Subcutaneous adipose tissue (tissue), 4 donors: ENCODE measurements around the gene MRPL4. TPM values are rescaled to one million over a fixed set of nuclear protein-coding genes. Genes with fewer than 3 reads are reported as not detected.

Source experiments
- total RNA-seq, 4 donors: library from RNA; depleted of rRNA; stranded (reverse); fragments of >200 nt; gene quantifications; one replicate each; pipeline ENCODE4 v1.1.0, GENCODE V29; 2016
- TF ChIP-seq, protein P1 (sequence below): fragments of 450-650 bp; IDR thresholded peaks from one replicate; pipeline ENCODE4 v1.5.1; 2016; ENCODE audit warnings: low read depth, mild to moderate bottlenecking, control low read depth, antibody characterized with exemption, moderate library complexity

MRPL4 gene
- 10 to 100 TPM; 30.6 to 60.8 (median 31.0) TPM for total RNA-seq

- TF ChIP-seq, protein P1, sequence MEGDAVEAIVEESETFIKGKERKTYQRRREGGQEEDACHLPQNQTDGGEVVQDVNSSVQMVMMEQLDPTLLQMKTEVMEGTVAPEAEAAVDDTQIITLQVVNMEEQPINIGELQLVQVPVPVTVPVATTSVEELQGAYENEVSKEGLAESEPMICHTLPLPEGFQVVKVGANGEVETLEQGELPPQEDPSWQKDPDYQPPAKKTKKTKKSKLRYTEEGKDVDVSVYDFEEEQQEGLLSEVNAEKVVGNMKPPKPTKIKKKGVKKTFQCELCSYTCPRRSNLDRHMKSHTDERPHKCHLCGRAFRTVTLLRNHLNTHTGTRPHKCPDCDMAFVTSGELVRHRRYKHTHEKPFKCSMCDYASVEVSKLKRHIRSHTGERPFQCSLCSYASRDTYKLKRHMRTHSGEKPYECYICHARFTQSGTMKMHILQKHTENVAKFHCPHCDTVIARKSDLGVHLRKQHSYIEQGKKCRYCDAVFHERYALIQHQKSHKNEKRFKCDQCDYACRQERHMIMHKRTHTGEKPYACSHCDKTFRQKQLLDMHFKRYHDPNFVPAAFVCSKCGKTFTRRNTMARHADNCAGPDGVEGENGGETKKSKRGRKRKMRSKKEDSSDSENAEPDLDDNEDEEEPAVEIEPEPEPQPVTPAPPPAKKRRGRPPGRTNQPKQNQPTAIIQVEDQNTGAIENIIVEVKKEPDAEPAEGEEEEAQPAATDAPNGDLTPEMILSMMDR: no peak
Measured at GRCh38 chr19:10251792-10252694, at the start of gene MRPL4. Gene MRPL4, plus strand, starts transcription at chr19:10252214. Its CDS starts 40 bp downstream, at chr19:10252254.

DNA sequence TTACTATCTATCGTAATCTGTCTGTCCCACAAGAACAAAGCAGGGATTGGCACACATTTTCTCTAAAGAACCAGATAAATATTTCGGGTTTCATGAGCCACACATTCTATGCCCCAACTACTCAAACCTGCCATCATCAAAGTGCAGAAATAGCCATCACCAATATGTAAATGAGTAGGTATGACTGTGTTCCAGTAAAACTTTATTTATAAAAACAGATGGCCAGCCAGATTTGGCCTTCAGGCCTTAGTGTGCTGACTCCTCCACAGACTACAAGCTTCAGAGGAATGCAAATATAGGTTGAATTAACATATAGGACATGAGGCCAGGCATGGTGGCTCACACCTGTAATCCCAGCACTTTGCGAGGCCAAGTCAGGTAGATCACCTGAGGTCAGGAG is 48.3 kb upstream of the MRPL4 start:
- TF ChIP-seq, protein P1: no peak

DNA sequence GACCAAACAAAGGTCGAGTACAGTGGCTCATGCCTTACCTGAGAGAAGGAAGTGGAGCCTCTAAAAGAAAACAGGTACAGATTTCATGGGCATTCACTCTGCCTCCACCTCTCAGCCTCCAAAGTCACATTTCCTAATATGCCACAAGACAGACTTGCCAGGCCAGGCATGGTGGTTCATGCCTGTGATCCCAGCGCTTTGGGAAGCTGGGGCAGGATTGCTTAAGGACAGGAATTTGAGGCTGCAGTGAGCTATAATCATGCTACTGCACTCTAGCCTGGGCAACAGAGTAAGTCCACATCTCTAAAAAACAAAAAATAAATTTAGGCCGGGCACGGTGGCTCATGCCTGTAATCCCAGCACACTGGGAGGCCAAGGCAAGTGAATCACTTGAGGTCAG is 46.4 kb upstream of the MRPL4 start:
- TF ChIP-seq, protein P1: no peak

DNA sequence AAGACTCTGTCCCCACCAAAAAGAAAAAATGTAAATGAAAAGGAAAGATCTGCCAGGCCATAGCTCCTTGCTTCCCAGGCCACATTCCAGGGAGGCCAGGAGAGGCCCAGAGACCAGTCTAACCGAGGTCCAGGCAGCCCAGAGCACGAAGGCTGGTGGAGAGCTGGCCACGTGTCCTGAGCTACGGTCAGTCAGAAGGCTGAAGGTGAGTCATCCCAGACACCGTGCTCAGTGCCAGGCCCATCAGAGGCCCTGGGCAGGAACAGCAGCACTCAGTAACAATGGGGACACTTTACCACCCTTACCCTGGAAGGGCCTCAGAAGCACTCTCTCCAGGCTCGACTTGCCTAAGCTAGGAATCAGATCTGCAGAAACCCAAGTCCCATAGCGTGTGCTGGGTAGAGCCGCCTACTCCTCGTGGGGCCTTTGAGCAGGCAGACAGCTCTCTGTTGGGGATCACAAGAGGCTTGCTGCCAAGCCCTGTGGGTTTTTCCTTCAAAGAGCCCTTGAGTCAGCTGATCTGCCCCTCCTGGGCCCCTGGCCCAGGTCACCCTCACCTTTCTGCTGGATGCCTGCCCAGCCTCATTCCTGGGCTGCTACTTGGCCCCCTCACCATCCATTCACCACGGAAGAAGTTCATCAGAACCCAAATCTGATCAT is 45.7 kb upstream of the MRPL4 start:
- TF ChIP-seq, protein P1: no peak

GRCh38 chr19:10207026-10207425 is 45.0 kb upstream of the MRPL4 start:
- TF ChIP-seq, protein P1: no peak

DNA sequence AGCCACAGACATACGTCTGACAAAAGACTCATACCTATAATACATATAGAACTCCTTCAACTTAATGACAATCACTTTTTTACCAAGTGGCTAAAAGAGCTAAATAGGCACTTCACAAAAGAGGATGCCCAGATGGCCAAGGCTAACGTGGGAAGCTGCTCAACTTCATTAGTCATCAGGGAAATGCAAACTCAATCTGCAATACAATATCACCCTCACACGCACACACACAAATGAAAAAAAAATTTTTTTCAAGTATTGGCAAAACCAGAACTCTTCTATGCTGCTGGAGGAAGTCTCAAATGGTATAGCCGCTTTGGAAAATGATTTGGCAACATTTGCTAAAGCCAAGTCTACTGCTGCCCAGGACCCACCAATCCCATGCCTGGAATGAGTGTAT is 42.7 kb upstream of the MRPL4 start:
- TF ChIP-seq, protein P1: no peak

- TF ChIP-seq, protein P1: no peak
Measured at GRCh38 chr19:10211061-10211460, 41.0 kb upstream of the MRPL4 start.
